ENCODE data around the gene TBCD. TPM values are rescaled to one million over a fixed set of nuclear protein-coding genes. Genes with fewer than 3 reads are reported as not detected.

The TBCD gene
- total RNA-seq, 1 donor from 2014 or later = 207 TPM

DNA sequence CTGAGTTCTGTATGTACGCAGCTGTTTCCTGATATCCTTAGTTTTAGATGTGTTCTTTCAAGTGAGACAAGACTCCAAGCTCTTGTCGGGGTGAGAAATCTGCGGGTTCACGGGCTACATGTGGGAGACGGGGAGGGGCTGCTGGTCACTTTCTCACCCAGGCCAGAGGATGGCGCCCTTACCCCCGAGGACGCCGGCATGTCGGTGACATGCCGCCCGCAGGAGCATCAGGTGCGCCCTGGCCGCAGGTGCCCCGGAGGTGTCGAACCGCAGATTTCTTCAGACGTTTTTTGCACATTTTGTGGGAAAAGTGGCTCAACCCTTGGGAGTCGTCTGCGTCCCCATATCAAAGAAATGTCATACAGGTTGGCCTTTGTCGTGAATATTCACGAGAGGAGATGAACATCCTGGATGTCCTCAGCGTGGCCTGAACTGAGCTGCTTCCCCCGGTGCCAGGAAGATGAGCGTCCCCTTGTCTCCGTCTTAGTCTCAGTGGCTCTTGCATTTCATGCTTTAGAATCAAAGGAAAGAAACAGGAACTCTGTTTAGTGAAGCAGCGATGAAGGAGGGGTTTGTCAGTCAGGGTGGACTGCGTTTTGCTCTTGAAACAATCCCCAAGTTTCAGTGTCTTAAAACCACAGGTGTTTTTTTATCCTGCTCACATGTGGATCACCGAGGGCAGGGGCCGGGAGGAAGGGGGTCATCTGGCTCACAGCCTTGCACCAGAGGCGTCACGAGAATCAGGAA is 163.3 kb downstream of the TBCD start:
- Mint-ChIP-seq H3K27me3 (ENCODE audit: unreplicated experiment) (peaks cover 17% of the 10 kb centered on the region), H3K4me1 (ENCODE audit: unreplicated experiment) (peaks cover 12% of the 10 kb centered on the region), H3K36me3 (ENCODE audit: low read depth, unreplicated experiment) (peaks cover 29% of the 10 kb centered on the region), H3K4me3 (ENCODE audit: unreplicated experiment) (peak overlapping the region; percentile 44), H3K27ac (ENCODE audit: unreplicated experiment) (no peak overlapping the region), H3K9me3 (ENCODE audit: unreplicated experiment) (no peaks in the 10 kb centered on the region)
- no peak for TF ChIP-seq CTCF (IDR thresholded peaks at IDR 0.05; ENCODE audit: unreplicated experiment)
- DNase-seq (ENCODE audit: low spot score) = no peak

DNA sequence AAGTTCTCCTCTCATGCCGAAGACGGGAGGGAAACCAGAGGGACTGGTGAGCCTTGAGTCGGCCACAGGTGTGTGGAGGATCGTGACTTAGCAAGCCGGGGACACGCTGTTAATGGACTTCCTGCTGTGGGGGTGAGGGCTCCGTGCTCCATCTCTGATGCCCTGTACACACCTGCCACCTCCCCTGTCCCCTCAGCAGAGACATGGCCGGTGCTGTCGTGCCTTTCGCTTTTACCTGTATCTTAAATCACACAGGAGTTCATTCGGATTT is 163.8 kb downstream of the TBCD start:
- no peak for DNase-seq (ENCODE audit: low spot score)
- TF ChIP-seq CTCF (IDR thresholded peaks at IDR 0.05; ENCODE audit: unreplicated experiment) = no peak
- Mint-ChIP-seq H3K27me3 (ENCODE audit: unreplicated experiment) (peaks cover 18% of the 10 kb centered on the region), H3K27ac (ENCODE audit: unreplicated experiment) (no peak overlapping the region), H3K36me3 (ENCODE audit: low read depth, unreplicated experiment) (peaks cover 29% of the 10 kb centered on the region), H3K4me1 (ENCODE audit: unreplicated experiment) (peaks cover 12% of the 10 kb centered on the region), H3K4me3 (ENCODE audit: unreplicated experiment) (no peak overlapping the region), H3K9me3 (ENCODE audit: unreplicated experiment) (no peaks in the 10 kb centered on the region)

DNA sequence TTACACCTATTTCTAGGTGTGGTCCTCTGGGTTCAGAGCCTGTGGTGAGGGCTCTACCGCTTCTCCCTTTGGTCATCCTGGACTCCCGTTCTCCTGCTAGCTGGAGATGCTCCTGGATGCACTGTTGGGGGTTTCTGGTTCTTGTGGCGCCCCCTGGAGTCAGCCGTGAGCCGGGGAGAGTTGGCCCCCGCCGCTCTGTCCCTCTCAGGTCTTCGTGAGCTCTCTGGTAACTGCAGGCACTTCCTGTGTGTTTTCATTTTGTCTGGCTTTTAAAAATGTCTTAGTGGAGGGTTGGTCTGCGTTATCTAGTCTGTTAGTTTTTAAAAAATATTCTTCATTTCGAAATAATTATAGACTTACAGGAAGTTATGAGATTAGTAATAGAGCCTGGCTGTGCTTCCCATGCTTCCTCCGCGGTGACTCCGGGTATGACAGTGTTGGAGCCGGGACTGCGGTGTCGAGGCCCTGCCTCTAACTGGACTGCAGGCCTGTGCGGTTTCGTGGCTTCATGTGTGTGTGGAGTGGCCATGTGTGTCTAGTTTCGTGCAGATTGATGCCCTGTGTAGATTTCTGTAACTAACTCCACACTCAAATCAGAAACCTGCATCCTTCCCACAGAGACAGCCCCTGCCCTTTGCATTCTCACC is 166.0 kb downstream of the TBCD start:
- H3K9me3 Mint-ChIP-seq (ENCODE audit: unreplicated experiment) = no peaks in the 10 kb centered on the region
- no peak overlapping the region for H3K27ac Mint-ChIP-seq (ENCODE audit: unreplicated experiment)
- H3K36me3 Mint-ChIP-seq (ENCODE audit: low read depth, unreplicated experiment) = peaks cover 21% of the 10 kb centered on the region
- peaks cover 13% of the 10 kb centered on the region for H3K27me3 Mint-ChIP-seq (ENCODE audit: unreplicated experiment)
- peaks cover 9% of the 10 kb centered on the region for H3K4me1 Mint-ChIP-seq (ENCODE audit: unreplicated experiment)
- DNase-seq (ENCODE audit: low spot score) = peak; percentile 67
- TF ChIP-seq CTCF (IDR thresholded peaks at IDR 0.05; ENCODE audit: unreplicated experiment) = peak; percentile 59
- H3K4me3 Mint-ChIP-seq (ENCODE audit: unreplicated experiment) = no peak overlapping the region

DNA sequence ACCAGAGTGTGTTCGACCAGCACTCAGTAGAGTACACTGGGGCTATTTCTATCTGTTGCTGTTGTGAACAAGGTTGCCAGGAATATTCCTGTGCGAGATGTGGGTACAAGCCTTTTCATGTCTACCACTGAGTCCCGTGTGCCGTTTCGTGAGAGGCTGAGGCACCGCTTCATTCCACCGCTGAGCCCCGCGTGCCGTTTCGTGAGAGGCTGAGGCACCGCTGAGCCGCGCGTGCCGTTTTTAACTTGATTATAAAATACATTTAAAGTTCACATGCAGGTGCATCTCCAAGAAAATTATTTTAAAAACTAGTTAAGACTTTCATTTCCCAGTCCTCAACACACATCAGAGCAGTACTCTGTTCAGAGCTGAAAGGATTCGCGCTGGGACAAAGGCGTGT is 166.6 kb downstream of the TBCD start:
- Mint-ChIP-seq H3K27me3 (ENCODE audit: unreplicated experiment) (peaks cover 9% of the 10 kb centered on the region), H3K4me1 (ENCODE audit: unreplicated experiment) (peaks cover 9% of the 10 kb centered on the region), H3K4me3 (ENCODE audit: unreplicated experiment) (no peak overlapping the region), H3K9me3 (ENCODE audit: unreplicated experiment) (no peaks in the 10 kb centered on the region), H3K27ac (ENCODE audit: unreplicated experiment) (no peak overlapping the region), H3K36me3 (ENCODE audit: low read depth, unreplicated experiment) (peaks cover 24% of the 10 kb centered on the region)
- no peak for DNase-seq (ENCODE audit: low spot score)
- TF ChIP-seq CTCF (IDR thresholded peaks at IDR 0.05; ENCODE audit: unreplicated experiment) = no peak

GRCh38 chr17:82920150-82920549 is 168.3 kb downstream of the TBCD start:
- no peak for TF ChIP-seq CTCF (IDR thresholded peaks at IDR 0.05; ENCODE audit: unreplicated experiment)
- Mint-ChIP-seq H3K36me3 (ENCODE audit: low read depth, unreplicated experiment) (peaks cover 16% of the 10 kb centered on the region), H3K27me3 (ENCODE audit: unreplicated experiment) (peaks cover 10% of the 10 kb centered on the region), H3K4me3 (ENCODE audit: unreplicated experiment) (no peak overlapping the region), H3K27ac (ENCODE audit: unreplicated experiment) (no peak overlapping the region), H3K4me1 (ENCODE audit: unreplicated experiment) (peaks cover 3% of the 10 kb centered on the region), H3K9me3 (ENCODE audit: unreplicated experiment) (no peaks in the 10 kb centered on the region)
- no peak for DNase-seq (ENCODE audit: low spot score)

Measured in endothelial cell (in vitro differentiated cells).